ENCODE results near the gene SDHAF3.
"Not testable (repeated sequence)": the region's sequence is repeated elsewhere in the genome, so short reads cannot be mapped to it uniquely, and the experiment has no call there.

DNA sequence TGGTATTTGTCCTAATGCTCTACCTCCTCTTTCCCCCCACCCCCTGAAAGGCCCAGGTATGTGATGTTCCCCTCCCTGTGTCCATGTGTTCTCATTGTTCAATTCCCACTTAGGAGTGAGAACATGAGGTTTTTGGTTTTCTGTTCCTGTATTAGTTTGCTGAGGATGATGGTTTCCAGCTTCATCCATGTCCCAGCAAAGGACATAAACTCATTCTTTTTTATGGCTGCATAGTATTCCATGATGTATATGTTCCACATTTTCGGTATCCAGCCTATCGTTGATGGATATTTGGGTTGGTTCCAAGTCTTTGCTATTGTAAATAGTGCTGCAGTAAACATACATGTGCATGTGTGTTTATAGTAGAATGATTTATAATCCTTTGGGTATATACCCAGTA is 5.6 kb downstream of the SDHAF3 start:
- TF ChIP-seq, protein P1, sequence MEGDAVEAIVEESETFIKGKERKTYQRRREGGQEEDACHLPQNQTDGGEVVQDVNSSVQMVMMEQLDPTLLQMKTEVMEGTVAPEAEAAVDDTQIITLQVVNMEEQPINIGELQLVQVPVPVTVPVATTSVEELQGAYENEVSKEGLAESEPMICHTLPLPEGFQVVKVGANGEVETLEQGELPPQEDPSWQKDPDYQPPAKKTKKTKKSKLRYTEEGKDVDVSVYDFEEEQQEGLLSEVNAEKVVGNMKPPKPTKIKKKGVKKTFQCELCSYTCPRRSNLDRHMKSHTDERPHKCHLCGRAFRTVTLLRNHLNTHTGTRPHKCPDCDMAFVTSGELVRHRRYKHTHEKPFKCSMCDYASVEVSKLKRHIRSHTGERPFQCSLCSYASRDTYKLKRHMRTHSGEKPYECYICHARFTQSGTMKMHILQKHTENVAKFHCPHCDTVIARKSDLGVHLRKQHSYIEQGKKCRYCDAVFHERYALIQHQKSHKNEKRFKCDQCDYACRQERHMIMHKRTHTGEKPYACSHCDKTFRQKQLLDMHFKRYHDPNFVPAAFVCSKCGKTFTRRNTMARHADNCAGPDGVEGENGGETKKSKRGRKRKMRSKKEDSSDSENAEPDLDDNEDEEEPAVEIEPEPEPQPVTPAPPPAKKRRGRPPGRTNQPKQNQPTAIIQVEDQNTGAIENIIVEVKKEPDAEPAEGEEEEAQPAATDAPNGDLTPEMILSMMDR (IDR thresholded peaks at IDR 0.05) = not testable (repeated sequence)
- TF ChIP-seq POLR2A, POLR2AphosphoS5 (IDR thresholded peaks at IDR 0.05): not testable (repeated sequence)
